NCI-H1092 (cell line): ENCODE results near the gene UCN3.

Experiments used
- DNase-seq: peaks from one replicate; lab custom pipeline; 2025; lab: John Stamatoyannopoulos, UW

Gene UCN3

GRCh38 chr10:5364890-5365338 lies at the start of gene UCN3:
Gene UCN3, plus strand, starts transcription at chr10:5364966. Its CDS starts 8,755 bp downstream, at chr10:5373721.
- no peak for DNase-seq

DNA sequence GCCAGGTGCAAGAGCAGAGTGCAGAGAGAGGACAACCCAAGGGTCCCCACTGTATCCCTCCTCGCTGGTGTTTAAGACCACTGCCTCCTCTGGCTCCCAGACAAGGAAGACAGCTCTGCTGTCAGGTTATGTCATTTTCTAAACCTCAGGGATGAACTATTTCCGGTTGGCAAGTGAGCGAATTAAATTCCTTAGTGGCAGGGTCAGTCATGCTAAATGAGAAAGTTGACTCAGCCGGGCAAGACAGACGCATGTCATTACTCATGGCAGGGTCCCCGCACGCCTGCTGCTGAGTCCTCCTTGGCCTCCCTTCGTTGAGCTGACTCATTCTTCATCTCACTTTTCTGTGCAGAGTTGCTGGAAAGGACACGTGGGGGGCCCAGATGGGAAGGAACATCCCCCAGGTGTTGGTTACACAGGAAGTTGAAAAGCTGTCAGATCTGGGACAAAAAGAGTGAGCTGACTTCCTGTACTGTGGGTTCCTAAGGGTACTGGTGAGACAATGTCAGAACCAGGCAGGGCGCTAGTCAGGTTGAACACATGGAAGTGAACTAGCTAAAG lies 47.1 kb upstream of the UCN3 start:
- no peak for DNase-seq

GRCh38 chr10:5318148-5318547 lies 46.6 kb upstream of the UCN3 start:
- DNase-seq = no peak

DNA sequence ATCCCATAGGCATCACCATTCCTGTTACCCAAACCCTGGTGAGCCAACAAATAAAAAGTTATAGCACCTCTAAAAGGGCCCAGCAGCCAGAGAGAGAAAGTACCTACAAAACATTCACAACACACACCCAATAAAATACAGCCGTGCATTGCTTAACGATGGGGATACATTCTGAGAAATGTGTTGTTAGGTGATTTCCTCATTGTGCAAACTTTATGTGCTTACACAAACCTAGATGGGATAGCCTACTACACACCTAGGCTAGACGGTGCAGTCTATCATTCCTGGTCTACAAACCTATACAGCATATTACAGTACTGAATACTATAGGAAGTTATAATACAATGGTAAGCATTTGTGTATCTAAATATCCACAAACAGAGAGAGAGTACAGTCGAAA lies 44.9 kb upstream of the UCN3 start:
- DNase-seq = no peak

DNA sequence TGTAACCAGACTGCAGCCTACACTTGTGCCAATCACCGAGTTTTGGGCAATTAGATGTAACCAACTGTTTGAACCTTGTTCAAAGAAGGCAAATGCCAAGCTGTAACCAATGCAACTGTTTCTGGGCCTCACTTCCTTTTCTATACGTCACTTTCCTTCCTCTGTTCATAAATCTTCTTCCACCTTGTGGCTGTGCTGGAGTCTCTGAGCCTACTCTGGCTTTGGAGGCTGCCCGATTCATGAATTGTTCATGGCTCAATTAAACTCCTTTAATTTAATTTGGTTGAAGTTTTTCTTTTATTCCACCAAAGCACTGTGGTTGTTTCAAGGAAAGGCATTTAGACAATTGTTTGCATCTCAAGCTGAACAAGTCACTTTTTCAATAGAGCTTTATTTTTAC lies 43.5 kb upstream of the UCN3 start:
- no peak for DNase-seq

- no peak for DNase-seq
Measured at GRCh38 chr10:5323446-5323845, 41.3 kb upstream of the UCN3 start.

GRCh38 chr10:5325076-5325475 lies 39.7 kb upstream of the UCN3 start:
- no peak for DNase-seq

DNA sequence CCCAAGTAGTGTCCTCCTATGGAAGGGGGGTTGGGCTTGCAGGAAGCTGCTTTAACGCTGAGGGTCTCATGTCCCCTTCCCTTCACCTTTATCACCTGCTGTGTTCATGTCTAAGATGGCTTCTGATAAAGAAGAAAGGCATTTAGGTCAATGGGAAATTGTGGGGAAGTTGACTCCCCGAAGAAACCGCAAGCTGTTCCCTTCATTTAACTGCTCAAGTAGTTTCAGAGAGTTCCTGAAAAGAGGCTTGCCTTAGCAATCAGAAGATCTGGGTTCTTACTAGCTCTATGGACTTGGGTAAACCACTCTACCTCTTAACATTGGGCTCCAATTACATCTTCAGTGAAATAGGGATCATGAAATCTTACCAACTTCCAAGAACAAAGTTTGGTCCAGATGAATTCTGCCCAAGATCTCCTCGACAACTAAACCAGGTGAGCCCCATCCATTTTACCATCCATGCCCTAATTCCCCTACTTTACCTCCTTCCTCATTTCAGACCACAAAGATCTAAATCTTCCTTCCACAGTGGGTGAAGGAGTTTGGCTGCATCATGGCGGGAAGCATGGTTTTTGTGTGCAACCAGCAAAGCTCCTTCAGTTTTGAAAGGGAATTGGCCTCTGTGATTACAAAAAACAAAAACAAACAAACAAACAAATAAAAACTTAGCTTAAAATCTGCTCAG lies 30.4 kb upstream of the UCN3 start:
- no peak for DNase-seq

GRCh38 chr10:5338010-5338409 lies 26.8 kb upstream of the UCN3 start:
- no peak for DNase-seq

- DNase-seq = no peak
Measured at GRCh38 chr10:5343092-5343491, 21.7 kb upstream of the UCN3 start.

- DNase-seq = no peak
Measured at GRCh38 chr10:5343561-5343960, 21.2 kb upstream of the UCN3 start.

DNA sequence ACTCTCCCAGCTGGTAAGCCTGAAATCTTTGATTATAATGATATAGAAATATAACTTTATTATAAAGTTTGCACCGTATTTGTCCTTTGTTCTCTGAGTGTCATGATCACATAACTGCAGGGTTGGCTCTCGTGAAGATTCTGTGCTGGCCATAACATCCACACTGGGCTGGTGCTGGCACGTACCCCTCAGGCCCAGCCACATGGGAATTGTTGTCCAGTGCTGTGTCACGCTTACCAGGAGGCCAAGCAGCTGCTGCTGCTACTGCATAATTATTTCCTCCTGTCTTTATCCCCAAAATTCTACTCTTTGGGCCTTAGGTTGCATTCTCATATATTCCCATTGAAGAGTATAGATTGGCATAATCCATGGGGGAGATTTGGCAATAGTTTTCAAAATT lies 20.8 kb upstream of the UCN3 start:
- DNase-seq = no peak

DNA sequence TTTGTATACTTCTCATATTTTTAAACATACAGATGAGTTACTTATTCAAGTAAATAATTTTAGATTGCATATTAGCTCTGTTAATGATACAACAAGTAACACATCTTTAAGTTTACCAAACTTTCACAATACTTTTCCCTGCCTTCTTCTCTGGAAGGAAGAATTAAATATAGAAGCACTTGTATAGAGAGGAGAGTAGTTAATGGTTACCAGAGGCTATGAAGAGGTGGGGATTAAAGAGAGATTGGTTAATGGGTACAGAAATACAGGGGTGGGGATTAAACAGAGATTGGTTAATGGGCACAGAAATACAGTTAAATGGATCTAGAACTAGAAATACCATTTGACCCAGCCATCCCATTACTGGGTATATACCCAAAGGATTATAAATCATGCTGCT lies 20.0 kb upstream of the UCN3 start:
- no peak for DNase-seq

- DNase-seq = no peak
Measured at GRCh38 chr10:5346881-5347280, 17.9 kb upstream of the UCN3 start.

GRCh38 chr10:5349362-5349761 lies 15.4 kb upstream of the UCN3 start:
- no peak for DNase-seq

GRCh38 chr10:5354068-5354467 lies 10.7 kb upstream of the UCN3 start:
- no peak for DNase-seq

DNA sequence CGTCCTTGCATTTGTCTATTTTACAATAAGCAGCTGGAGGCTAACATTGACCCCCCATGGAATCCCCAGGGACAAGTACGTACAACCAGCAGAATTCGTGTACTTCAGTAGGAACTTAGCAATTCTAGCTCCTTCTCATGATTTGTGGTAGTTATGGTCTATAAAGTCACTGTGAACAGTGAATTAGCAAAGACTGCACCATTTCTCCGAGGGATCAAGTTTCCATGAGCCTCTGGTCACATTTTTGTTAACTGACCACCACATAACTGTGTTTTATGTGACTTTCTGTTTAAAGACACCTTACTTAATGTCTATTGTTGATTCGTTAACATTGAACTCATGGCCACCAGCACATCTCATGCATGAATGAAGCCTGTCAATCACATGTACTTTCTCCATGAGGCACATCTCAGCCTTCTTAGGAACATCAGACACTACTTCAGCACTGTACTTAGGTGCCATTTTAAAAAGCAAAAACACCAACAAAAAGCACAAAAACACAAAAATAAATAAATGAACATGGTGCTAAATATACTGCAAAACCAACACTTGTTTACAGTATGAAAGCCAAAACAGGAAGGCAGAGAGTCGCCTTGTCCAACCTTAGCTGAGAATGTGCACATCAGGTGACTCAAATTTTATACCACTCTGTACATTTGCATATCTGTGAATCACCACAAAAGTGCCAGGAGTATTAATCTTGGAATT lies 9.0 kb upstream of the UCN3 start:
- no peak for DNase-seq

- DNase-seq = no peak
Measured at GRCh38 chr10:5356302-5356763, 8.4 kb upstream of the UCN3 start.

DNA sequence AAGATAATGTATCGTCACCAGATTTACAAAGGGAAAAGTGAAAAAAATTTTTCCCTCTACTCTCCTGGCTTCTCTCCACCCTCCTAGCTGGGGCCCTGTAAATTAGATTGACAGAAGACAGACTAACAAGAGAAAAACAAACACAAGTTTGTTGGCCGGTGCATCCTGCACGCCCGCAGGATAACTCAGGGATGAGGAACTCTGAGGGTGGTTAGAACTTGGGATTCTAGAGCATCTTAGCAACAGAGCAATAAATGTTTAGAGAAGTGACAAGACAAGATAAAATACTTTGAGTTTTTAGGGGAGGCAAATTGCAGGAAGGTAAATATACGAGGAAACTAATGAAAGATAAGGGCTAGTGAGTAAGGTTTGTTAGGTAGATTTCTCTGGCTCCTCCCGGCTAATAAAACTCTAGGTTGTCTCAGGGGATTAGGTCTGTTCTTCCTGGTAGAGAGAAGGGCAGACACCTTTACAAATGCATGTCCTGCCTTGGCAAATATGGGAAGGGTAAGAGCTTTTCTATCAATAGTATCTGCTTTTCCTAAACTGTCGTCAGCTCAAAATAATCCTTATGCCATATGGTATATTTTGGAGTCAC lies 4.3 kb upstream of the UCN3 start:
- DNase-seq = no peak

GRCh38 chr10:5361966-5362365 lies 2.8 kb upstream of the UCN3 start:
- no peak for DNase-seq

DNA sequence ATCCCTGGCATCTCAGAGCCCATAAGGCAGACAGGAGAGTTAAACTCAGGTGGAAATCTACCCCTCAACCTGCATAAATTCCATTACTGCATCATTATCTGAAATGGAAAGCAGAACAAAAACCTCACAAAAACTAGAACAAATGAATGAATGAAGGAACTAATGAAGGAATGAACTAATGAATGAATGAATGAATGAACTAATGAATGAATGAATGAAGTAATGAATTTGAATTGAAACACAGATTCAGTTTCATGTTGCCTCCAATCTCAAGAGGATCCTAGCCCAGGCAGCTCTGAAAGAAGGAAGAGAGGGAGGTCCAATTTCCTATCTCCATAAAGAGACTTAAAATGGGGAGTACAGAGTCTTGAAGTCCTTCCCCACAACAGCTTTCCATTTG lies 1.9 kb upstream of the UCN3 start:
- DNase-seq = no peak

GRCh38 chr10:5364374-5364773 lies 392 bp upstream of the UCN3 start:
- DNase-seq = no peak

- no peak for DNase-seq
Measured at GRCh38 chr10:5365928-5366327, 1.2 kb downstream of the UCN3 start.
